Left ventricle myocardium inferior (tissue), 1 donor: ENCODE results near the gene PGLYRP4. TPM values are rescaled to one million over a fixed set of nuclear protein-coding genes. Genes with fewer than 3 reads are reported as not detected.

ENCODE experiments used
- DNase-seq: peaks from one replicate; pipeline ENCODE4 v3.0.0-alpha.2; 2020
- H3K27ac ChIP-seq: fragments of 200-600 bp; replicated peaks from 2 replicates; pipeline ENCODE4 v1.8.0; 2021
- H3K27me3 ChIP-seq: fragments of 200-600 bp; 2 replicates; pipeline ENCODE4 v1.8.0; 2021; ENCODE audit warnings: low read depth
- H3K36me3 ChIP-seq: fragments of 200-600 bp; 2 replicates; pipeline ENCODE4 v1.8.0; 2021
- H3K4me1 ChIP-seq: fragments of 200-600 bp; 2 replicates; pipeline ENCODE4 v1.8.0; 2021
- H3K4me3 ChIP-seq: fragments of 200-600 bp; 2 replicates; pipeline ENCODE4 v1.8.0; 2021; ENCODE audit warnings: mild to moderate bottlenecking, moderate library complexity
- H3K9me3 ChIP-seq: fragments of 200-600 bp; replicated peaks from 2 replicates; pipeline ENCODE4 v1.8.0; 2021
- intact Hi-C: fragments of 100-400 bp; cut with micrococcal nuclease; formaldehyde crosslinking; loops from one replicate; pipeline ENCODE4 v1.11.0; 2022
- total RNA-seq: library from RNA; stranded (reverse); fragmentation: NEBNext Ultra II Directional; extraction: Animal tissue kit (Norgen Biotek cat#: 25700); gene quantifications from one replicate; pipeline ENCODE4 v1.2.1, GENCODE V29; 2021
- TF ChIP-seq, protein P1 (sequence below): fragments of 200-600 bp; IDR thresholded peaks from 2 replicates; pipeline ENCODE4 v1.8.0; 2021; ENCODE audit warnings: antibody characterized with exemption, mild to moderate bottlenecking, borderline replicate concordance
- donor health status: DM: no; HTN: yes; CAD: no; lungs with severe emphysema.

Gene PGLYRP4
- total RNA-seq, 1 donor from 2014 or later: not detected

- no peak for DNase-seq
- Histone ChIP-seq H3K36me3 (no peaks in the 10 kb centered on the region), H3K27ac (no peak overlapping the region), H3K4me3 (no peak overlapping the region), H3K27me3 (peaks cover 46% of the 10 kb centered on the region), H3K4me1 (no peaks in the 10 kb centered on the region), H3K9me3 (no peaks in the 10 kb centered on the region)
- TF ChIP-seq, protein P1, sequence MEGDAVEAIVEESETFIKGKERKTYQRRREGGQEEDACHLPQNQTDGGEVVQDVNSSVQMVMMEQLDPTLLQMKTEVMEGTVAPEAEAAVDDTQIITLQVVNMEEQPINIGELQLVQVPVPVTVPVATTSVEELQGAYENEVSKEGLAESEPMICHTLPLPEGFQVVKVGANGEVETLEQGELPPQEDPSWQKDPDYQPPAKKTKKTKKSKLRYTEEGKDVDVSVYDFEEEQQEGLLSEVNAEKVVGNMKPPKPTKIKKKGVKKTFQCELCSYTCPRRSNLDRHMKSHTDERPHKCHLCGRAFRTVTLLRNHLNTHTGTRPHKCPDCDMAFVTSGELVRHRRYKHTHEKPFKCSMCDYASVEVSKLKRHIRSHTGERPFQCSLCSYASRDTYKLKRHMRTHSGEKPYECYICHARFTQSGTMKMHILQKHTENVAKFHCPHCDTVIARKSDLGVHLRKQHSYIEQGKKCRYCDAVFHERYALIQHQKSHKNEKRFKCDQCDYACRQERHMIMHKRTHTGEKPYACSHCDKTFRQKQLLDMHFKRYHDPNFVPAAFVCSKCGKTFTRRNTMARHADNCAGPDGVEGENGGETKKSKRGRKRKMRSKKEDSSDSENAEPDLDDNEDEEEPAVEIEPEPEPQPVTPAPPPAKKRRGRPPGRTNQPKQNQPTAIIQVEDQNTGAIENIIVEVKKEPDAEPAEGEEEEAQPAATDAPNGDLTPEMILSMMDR: no peak
- intact Hi-C loops: no loop called here
Measured at GRCh38 chr1:153305682-153306081, 43.0 kb downstream of the PGLYRP4 start.

DNA sequence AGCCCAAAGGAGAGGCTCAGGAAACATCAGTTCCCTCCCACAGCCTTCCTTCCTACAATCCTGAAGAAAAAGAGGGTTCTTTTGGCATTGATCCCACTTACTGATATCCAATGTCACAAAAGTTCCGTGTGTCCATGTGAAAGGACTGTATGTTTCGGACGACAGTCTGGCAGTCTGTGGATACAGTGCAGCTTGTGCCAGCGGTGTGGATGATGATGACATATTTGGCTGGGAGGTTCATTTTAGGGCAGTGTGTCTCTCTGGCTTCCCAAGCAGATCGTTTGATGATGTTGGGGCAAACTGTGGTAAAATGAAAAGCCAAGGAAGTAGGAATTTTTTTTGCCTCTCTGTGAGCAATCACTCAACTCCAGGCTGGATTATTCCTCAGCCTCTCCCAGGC, 46.3 kb downstream of the PGLYRP4 start:
- Histone ChIP-seq H3K4me3 (no peak overlapping the region), H3K27ac (no peak overlapping the region), H3K27me3 (peaks cover 30% of the 10 kb centered on the region), H3K9me3 (no peaks in the 10 kb centered on the region), H3K36me3 (no peaks in the 10 kb centered on the region), H3K4me1 (no peaks in the 10 kb centered on the region)
- DNase-seq: no peak
- intact Hi-C loops: no loop called here
- TF ChIP-seq, protein P1: no peak

GRCh38 chr1:153293851-153294250, 54.8 kb downstream of the PGLYRP4 start:
- TF ChIP-seq, protein P1: no peak
- H3K27me3 ChIP-seq: peaks cover 84% of the 10 kb centered on the region
- H3K4me1 ChIP-seq: no peaks in the 10 kb centered on the region
- no peaks in the 10 kb centered on the region for H3K9me3 ChIP-seq
- no peak overlapping the region for H3K4me3 ChIP-seq
- intact Hi-C loops: no loop called here
- H3K36me3 ChIP-seq: no peaks in the 10 kb centered on the region
- DNase-seq: no peak
- no peak overlapping the region for H3K27ac ChIP-seq

DNA sequence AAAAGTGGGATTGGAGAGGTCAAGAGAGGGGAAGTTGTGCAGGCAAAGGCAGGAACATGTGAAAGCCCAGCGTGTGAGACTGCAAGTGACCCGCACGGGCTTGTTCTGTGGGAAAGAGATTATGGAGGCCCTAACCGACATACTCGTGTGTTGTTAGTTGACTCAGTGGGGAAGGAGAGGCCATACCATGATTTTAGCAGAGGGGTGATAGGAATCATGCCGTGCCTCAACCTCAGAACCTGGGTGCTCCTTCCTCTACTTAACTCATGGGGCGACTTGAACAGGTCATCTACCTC, 55.2 kb downstream of the PGLYRP4 start:
- Histone ChIP-seq H3K4me1 (no peaks in the 10 kb centered on the region), H3K9me3 (no peaks in the 10 kb centered on the region), H3K27ac (no peak overlapping the region), H3K27me3 (peaks cover 88% of the 10 kb centered on the region), H3K4me3 (no peak overlapping the region), H3K36me3 (no peaks in the 10 kb centered on the region)
- DNase-seq: no peak
- intact Hi-C loops: no loop called here
- TF ChIP-seq, protein P1: no peak

DNA sequence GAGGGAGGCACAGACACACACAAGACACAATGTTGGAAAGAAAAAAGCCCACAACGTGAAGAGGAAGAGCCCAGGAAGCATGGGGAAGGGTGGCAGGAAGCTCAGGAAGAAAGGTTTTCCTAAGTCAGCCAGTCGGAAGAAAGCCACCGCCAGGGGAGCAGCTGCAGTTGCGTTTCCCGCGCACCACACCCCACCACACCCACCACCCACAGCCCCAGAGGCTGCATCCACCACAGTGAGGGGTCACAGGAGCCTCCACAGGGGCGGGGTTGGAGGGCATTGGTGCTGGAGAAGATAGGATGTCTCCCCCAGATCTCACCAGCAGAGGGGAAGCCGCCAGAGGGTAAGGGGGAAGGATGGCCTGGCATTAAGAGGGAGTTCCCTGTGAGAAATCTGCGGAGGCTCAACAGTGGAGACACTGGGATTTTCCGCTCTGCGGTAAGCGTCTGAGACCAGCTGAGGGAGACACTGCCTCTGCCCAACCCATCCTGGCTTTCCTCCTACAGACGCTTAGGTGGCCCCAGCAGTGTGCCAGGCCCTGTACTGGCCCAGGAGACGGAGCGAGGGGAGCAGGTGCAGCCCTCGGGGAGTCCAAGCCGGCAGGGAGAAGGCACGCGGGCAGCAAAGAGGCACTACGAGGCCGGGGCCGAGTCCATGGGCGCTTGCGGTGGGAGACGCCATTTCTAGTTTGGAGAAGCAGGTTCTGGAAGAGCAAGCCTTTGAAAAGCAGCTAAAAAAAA, 55.7 kb downstream of the PGLYRP4 start:
- intact Hi-C loops: no loop called here
- TF ChIP-seq, protein P1: no peak
- no peak for DNase-seq
- Histone ChIP-seq H3K4me3 (no peak overlapping the region), H3K36me3 (no peaks in the 10 kb centered on the region), H3K4me1 (no peaks in the 10 kb centered on the region), H3K27me3 (peaks cover 91% of the 10 kb centered on the region), H3K27ac (no peak overlapping the region), H3K9me3 (no peaks in the 10 kb centered on the region)

GRCh38 chr1:153292185-153292584, 56.5 kb downstream of the PGLYRP4 start:
- TF ChIP-seq, protein P1: no peak
- no peak for DNase-seq
- H3K27me3 ChIP-seq: peaks cover 93% of the 10 kb centered on the region
- no peaks in the 10 kb centered on the region for H3K36me3 ChIP-seq
- H3K4me1 ChIP-seq: no peaks in the 10 kb centered on the region
- no peaks in the 10 kb centered on the region for H3K9me3 ChIP-seq
- H3K4me3 ChIP-seq: no peak overlapping the region
- intact Hi-C loops: no loop called here
- H3K27ac ChIP-seq: no peak overlapping the region
